Gastrocnemius medialis (tissue), 4 donors: ENCODE measurements around the gene PAX5.

Experiments
- POLR2A ChIP-seq, 2 donors: fragments of 450-650 bp; IDR thresholded peaks; one replicate each; pipeline ENCODE4 v1.6.1; 2017; ENCODE audit warnings: antibody characterized with exemption in 2 of 2, mild to moderate bottlenecking in 2 of 2, moderate library complexity in 2 of 2
- TF ChIP-seq, protein P1 (sequence below), 5 experiments: fragments of 450-650 bp in 3 of 5; fragments of 200-600 bp in 2 of 5; sonication (generic) in 2 of 5; IDR thresholded peaks in 4 of 5; conservative IDR thresholded peaks in 1 of 5; 1 replicate in 4 of 5; 2 replicates in 1 of 5; pipeline ENCODE4 v1.5.1; 2016 to 2019; ENCODE audit warnings: antibody characterized with exemption in 5 of 5, mild to moderate bottlenecking in 3 of 5, moderate library complexity in 3 of 5

DNA sequence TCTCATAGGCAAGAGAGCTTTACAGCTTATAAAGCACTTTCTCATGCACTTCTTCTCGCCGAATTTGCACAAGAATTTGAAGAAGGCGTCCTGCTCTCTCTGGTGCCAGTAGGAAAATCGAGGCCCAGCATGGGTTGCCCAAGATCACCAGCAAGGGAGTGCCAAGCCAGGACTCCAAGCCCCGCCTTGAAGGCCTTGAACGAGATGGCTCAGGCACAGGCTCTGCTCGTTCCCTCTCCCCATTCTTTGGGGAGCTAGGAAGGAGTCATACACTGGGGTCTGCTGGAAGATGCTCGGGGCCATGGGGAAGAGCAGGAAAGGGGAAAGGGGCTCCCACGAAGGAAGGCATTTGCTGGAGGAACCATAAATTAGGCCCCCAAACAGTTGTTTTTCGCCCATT lies 46.7 kb downstream of the PAX5 start:
- no peak for TF ChIP-seq POLR2A (IDR thresholded peaks at IDR 0.05)
- TF ChIP-seq, protein P1, sequence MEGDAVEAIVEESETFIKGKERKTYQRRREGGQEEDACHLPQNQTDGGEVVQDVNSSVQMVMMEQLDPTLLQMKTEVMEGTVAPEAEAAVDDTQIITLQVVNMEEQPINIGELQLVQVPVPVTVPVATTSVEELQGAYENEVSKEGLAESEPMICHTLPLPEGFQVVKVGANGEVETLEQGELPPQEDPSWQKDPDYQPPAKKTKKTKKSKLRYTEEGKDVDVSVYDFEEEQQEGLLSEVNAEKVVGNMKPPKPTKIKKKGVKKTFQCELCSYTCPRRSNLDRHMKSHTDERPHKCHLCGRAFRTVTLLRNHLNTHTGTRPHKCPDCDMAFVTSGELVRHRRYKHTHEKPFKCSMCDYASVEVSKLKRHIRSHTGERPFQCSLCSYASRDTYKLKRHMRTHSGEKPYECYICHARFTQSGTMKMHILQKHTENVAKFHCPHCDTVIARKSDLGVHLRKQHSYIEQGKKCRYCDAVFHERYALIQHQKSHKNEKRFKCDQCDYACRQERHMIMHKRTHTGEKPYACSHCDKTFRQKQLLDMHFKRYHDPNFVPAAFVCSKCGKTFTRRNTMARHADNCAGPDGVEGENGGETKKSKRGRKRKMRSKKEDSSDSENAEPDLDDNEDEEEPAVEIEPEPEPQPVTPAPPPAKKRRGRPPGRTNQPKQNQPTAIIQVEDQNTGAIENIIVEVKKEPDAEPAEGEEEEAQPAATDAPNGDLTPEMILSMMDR (IDR thresholded peaks at IDR 0.05 in 4 of 5, conservative IDR thresholded peaks at IDR 0.05 in 1 of 5): no peak
